GM12891 (cell line): ENCODE data around the gene COL4A1.
A peak's percentile ranks its signal among the peaks of the same experiment; 100 is the strongest.

ENCODE experiments used
- DNase-seq: peaks from one replicate; pipeline ENCODE4 v3.0.0; 2011; ENCODE audit warnings: low spot score; ENCODE audit not compliant: insufficient read length
- FAIRE-seq: peaks from 2 replicates; lab custom pipeline; 2011; peaks lifted over from hg19 to GRCh38; lab: Jason Lieb, UNC
- PAX5 ChIP-seq: IDR thresholded peaks from 2 replicates; pipeline ENCODE4 v1.6.1; 2011; ENCODE audit warnings: low read length, moderate library complexity, mild to moderate bottlenecking; ENCODE audit not compliant: insufficient read depth, severe bottlenecking
- POLR2A ChIP-seq: IDR thresholded peaks from 2 replicates; pipeline ENCODE4 v1.6.1; 2011; ENCODE audit warnings: low read depth, low read length, control low read depth
- POLR2AphosphoS5 ChIP-seq: IDR thresholded peaks from 2 replicates; pipeline ENCODE4 v1.6.1; 2011; ENCODE audit warnings: low read depth, low read length, control low read depth
- POU2F2 ChIP-seq: IDR thresholded peaks from 2 replicates; pipeline ENCODE4 v1.6.1; 2011; ENCODE audit warnings: low read depth, mild to moderate bottlenecking, control low read depth, low read length, moderate library complexity
- SPI1 ChIP-seq: IDR thresholded peaks from 2 replicates; pipeline ENCODE4 v1.6.1; 2011; ENCODE audit warnings: low read depth, low read length, control low read depth
- TAF1 ChIP-seq: IDR thresholded peaks from 2 replicates; pipeline ENCODE4 v1.6.1; 2011; ENCODE audit warnings: low read depth, low read length, control low read depth

The COL4A1 gene

GRCh38 chr13:110234532-110234931, 72.4 kb downstream of the COL4A1 start:
- no peak for TF ChIP-seq SPI1
- no peak for TF ChIP-seq POLR2AphosphoS5
- no peak for TF ChIP-seq POLR2A
- no peak for TF ChIP-seq PAX5
- no peak for TF ChIP-seq POU2F2
- TF ChIP-seq TAF1: no peak
- FAIRE-seq (no peak), DNase-seq (no peak)

- FAIRE-seq (no peak), DNase-seq (no peak)
- TF ChIP-seq SPI1 (no peak), POLR2AphosphoS5 (no peak), POU2F2 (no peak), POLR2A (no peak), TAF1 (no peak), PAX5 (no peak)
These were observed 73.0 kb downstream of the COL4A1 start for GRCh38 chr13:110233951-110234280.

GRCh38 chr13:110233181-110233950, 73.6 kb downstream of the COL4A1 start:
- FAIRE-seq (no peak), DNase-seq (no peak)
- TF ChIP-seq POLR2AphosphoS5: no peak
- no peak for TF ChIP-seq POU2F2
- no peak for TF ChIP-seq PAX5
- TF ChIP-seq SPI1: no peak
- TF ChIP-seq POLR2A: no peak
- TF ChIP-seq TAF1: no peak

GRCh38 chr13:110232756-110233155, 74.2 kb downstream of the COL4A1 start:
- no peak for TF ChIP-seq POLR2A
- no peak for TF ChIP-seq SPI1
- TF ChIP-seq POLR2AphosphoS5: no peak
- TF ChIP-seq PAX5: no peak
- no peak for TF ChIP-seq POU2F2
- no peak for TF ChIP-seq TAF1
- FAIRE-seq (no peak), DNase-seq (no peak)

- no peak for DNase-seq
- FAIRE-seq: no peak
- no peak for TF ChIP-seq SPI1
- no peak for TF ChIP-seq PAX5
- TF ChIP-seq POU2F2: no peak
- no peak for TF ChIP-seq POLR2AphosphoS5
- no peak for TF ChIP-seq POLR2A
- TF ChIP-seq TAF1: no peak
These were observed 74.8 kb downstream of the COL4A1 start for GRCh38 chr13:110232142-110232541.

- FAIRE-seq: no peak
- no peak for DNase-seq
These were observed 75.5 kb downstream of the COL4A1 start for GRCh38 chr13:110231348-110232047.

GRCh38 chr13:110230661-110231347, 76.2 kb downstream of the COL4A1 start:
- no peak for TF ChIP-seq PAX5
- FAIRE-seq (no peak), DNase-seq (no peak)

More at GRCh38 chr13:110231348-110232047, 75.5 kb downstream of the COL4A1 start:
- TF ChIP-seq PAX5: no peak
- TF ChIP-seq SPI1: no peak
- no peak for TF ChIP-seq POLR2A
- no peak for TF ChIP-seq POU2F2
- no peak for TF ChIP-seq TAF1
- no peak for TF ChIP-seq POLR2AphosphoS5

- FAIRE-seq (no peak), DNase-seq (no peak)
- TF ChIP-seq PAX5 (no peak), TAF1 (no peak), POLR2AphosphoS5 (no peak), SPI1 (no peak), POLR2A (no peak), POU2F2 (no peak)
These were observed 76.9 kb downstream of the COL4A1 start for GRCh38 chr13:110229905-110230563.

GRCh38 chr13:110228936-110229904, 77.7 kb downstream of the COL4A1 start:
- no peak for TF ChIP-seq TAF1
- TF ChIP-seq POLR2AphosphoS5: no peak
- no peak for TF ChIP-seq PAX5
- TF ChIP-seq POU2F2: no peak
- TF ChIP-seq POLR2A: no peak
- no peak for TF ChIP-seq SPI1
- DNase-seq (no peak), FAIRE-seq (peak; percentile 26)
